Measurements from ENCODE around the gene FOXC1.

- TF ChIP-seq CTCF (IDR thresholded peaks at IDR 0.05) (no peak), POLR2A (IDR thresholded peaks at IDR 0.05) (no peak), EP300 (IDR thresholded peaks at IDR 0.05) (no peak), POLR2AphosphoS5 (IDR thresholded peaks at IDR 0.05) (no peak)
Observed at GRCh38 chr6:1612299-1612973, 2.7 kb downstream of the FOXC1 start.
